Thyroid gland (tissue), 4 donors: ENCODE results near the gene KCTD5.
"Not testable (repeated sequence)": the region's sequence is repeated elsewhere in the genome, so short reads cannot be mapped to it uniquely, and the experiment has no call there.

Source experiments
- CTCF ChIP-seq, 6 experiments: fragments of 200-600 bp in 3 of 6; fragments of 450-650 bp in 3 of 6; sonication (generic) in 3 of 6; IDR thresholded peaks; one replicate each; pipeline ENCODE4 v1.5.1; 2016 to 2019; ENCODE audit warnings: antibody characterized with exemption in 6 of 6, mild to moderate bottlenecking in 2 of 6, inconsistent platforms in 1 of 6, moderate library complexity in 1 of 6
- POLR2A ChIP-seq, 2 donors: fragments of 450-650 bp; IDR thresholded peaks; one replicate each; pipeline ENCODE4 v1.6.1; 2017; ENCODE audit warnings: antibody characterized with exemption in 2 of 2, mild to moderate bottlenecking in 2 of 2, moderate library complexity in 1 of 2

- TF ChIP-seq CTCF, POLR2A (IDR thresholded peaks at IDR 0.05): not testable (repeated sequence)
Observed at GRCh38 chr16:2659560-2659959, 22.8 kb upstream of the KCTD5 start.
